ENCODE data around the gene PLLP. TPM values are rescaled to one million over a fixed set of nuclear protein-coding genes. Genes with fewer than 3 reads are reported as not detected.
A peak's percentile ranks its signal among the peaks of the same experiment; 100 is the strongest.

Gene PLLP
- total and polyA plus RNA-seq, 2 donors from 2014 or later = 64.4 to 83.8 TPM

DNA sequence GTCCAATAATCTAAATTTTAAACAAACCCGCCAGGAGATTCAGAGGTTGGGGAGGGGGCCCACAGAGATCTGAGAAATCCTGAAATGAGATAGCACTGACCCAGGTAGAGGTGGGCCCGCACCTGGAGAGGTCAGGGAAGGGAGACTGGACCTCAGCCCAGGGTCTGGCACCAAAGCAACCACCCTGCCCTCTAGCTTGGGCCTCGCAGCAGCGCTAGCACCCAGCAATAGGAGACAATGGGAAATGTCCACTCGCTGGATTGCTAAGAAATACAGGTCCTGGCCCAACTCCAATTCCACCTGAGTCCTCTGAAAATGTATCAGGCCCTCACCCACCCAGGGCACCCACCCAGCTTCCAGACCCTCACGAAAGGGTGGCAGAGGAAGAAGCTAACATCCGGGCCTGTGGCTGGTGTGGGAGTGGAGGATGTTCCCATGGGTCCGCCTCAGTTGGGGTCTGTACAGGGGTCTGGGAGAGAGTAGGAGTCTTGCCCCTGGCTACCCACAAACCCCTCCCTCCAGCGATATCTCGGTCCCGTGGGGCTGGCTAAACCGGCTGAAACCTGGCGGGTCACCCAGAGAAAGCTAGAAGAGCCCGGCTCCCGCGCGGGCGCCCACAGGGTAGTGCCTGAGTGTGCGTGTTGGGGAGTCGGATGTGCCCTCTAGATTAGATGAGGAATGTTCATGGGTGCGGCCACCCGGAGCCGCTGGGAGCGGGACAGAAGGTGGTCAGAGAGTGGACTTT, 1.1 kb downstream of the PLLP start:
- peak overlapping the region in 2 of 3 donors; percentile 29 to 81 for H3K9ac ChIP-seq (ENCODE audit: low read length in 3 of 3)
- peak overlapping the region; percentile 76 to 83 for H3K27ac ChIP-seq (ENCODE audit: low read depth in 2 of 2, low read length in 2 of 2)
- TF ChIP-seq, protein P1, sequence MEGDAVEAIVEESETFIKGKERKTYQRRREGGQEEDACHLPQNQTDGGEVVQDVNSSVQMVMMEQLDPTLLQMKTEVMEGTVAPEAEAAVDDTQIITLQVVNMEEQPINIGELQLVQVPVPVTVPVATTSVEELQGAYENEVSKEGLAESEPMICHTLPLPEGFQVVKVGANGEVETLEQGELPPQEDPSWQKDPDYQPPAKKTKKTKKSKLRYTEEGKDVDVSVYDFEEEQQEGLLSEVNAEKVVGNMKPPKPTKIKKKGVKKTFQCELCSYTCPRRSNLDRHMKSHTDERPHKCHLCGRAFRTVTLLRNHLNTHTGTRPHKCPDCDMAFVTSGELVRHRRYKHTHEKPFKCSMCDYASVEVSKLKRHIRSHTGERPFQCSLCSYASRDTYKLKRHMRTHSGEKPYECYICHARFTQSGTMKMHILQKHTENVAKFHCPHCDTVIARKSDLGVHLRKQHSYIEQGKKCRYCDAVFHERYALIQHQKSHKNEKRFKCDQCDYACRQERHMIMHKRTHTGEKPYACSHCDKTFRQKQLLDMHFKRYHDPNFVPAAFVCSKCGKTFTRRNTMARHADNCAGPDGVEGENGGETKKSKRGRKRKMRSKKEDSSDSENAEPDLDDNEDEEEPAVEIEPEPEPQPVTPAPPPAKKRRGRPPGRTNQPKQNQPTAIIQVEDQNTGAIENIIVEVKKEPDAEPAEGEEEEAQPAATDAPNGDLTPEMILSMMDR (IDR thresholded peaks at IDR 0.05; ENCODE audit: borderline replicate concordance, extremely low read depth, insufficient read depth) = no peak
- H3K27me3 ChIP-seq (ENCODE audit: control insufficient read depth, insufficient read depth, low read length) = no peaks in the 10 kb centered on the region
- peaks cover 0 to 6% (median 0%) of the 10 kb centered on the region in 3 donors for H3K4me1 ChIP-seq (ENCODE audit: control insufficient read depth in 2 of 3, insufficient read depth in 2 of 3, low read depth in 1 of 3, low read length in 3 of 3)
- no peak for FAIRE-seq
- intact Hi-C loops (cut with DNase I) = no loop called here
- H3K4me3 ChIP-seq (ENCODE audit: low read length in 3 of 3) = peak overlapping the region; percentile 21 to 73 (median 47)
- no peaks in the 10 kb centered on the region for H3K36me3 ChIP-seq (ENCODE audit: control insufficient read depth in 2 of 3, insufficient read depth in 3 of 3, low read length in 3 of 3)
- H3K9me3 ChIP-seq (ENCODE audit: control insufficient read depth in 2 of 3, insufficient read depth in 1 of 3, low read length in 3 of 3) = no peaks in the 10 kb centered on the region
- peak in 4 of 5 donors; percentile 28 to 84 (median 60) for DNase-seq

DNA sequence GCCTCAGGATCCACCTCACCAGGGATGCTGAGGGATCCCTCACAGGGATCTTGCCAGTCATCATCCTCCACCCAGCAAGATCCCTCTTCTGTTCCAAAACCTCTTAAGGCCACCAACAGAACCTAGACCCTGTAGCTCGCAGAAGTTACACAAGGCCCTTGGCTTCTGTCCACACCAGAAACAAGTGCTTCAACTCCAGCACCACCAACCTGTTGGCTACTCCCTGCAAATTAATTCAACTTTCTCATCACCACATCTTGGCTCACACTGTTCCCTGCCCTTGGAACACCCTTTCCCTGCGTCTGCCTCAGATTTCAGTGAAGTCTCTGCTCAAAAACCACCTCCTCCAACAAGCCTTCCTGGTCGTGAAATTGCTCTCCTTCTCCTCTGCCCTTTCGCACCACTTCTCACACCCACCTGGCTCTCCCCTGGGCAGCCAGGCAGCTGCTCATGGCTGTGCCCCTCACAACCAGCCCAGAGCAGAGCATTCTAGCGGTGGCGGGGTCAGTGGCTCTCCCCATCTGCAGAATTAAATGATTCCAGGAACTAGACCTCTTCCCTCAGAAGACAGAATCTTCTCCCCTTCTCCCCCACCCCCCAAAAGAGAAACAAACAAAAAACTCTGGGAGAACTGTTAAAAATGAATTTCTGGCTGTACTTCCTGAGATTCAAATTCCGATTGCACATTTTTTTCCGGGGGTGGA, 1.8 kb downstream of the PLLP start:
- Histone ChIP-seq H3K4me3 (ENCODE audit: low read length in 3 of 3) (peak overlapping the region in 2 of 3 donors; percentile 30 to 73), H3K36me3 (ENCODE audit: control insufficient read depth in 2 of 3, insufficient read depth in 3 of 3, low read length in 3 of 3) (no peaks in the 10 kb centered on the region), H3K9me3 (ENCODE audit: control insufficient read depth in 2 of 3, insufficient read depth in 1 of 3, low read length in 3 of 3) (no peaks in the 10 kb centered on the region), H3K9ac (ENCODE audit: low read length in 3 of 3) (peak overlapping the region in 1 of 3 donors; percentile 81), H3K27me3 (ENCODE audit: control insufficient read depth, insufficient read depth, low read length) (no peaks in the 10 kb centered on the region), H3K27ac (ENCODE audit: low read depth in 2 of 2, low read length in 2 of 2) (peak overlapping the region; percentile 2 to 76), H3K4me1 (ENCODE audit: control insufficient read depth in 2 of 3, insufficient read depth in 2 of 3, low read depth in 1 of 3, low read length in 3 of 3) (peaks cover 0 to 6% (median 0%) of the 10 kb centered on the region in 3 donors)
- intact Hi-C loops (cut with DNase I) = no loop called here
- TF ChIP-seq, protein P1 (IDR thresholded peaks at IDR 0.05; ENCODE audit: borderline replicate concordance, extremely low read depth, insufficient read depth) = no peak
- peak in 1 of 5 donors; percentile 37 for DNase-seq
- FAIRE-seq = no peak

DNA sequence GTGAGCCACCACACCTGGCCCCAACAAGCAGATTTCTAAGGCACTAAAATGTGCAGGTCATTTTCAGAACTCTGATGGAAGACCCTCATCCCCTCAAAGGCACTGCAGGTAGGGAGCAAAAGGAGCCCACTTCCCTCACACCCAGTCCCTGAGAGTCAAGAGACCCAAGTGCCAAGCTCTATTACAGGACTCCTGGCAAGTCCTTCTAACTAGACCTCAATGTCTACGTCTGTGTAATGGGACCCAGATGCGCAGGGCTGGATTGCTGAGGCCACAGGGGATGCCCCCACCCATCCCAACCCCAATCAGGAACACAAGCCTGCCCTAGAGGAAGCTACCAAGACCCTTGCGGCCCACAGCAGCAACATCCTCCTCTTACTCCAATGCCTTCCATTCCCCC, 2.7 kb downstream of the PLLP start:
- Histone ChIP-seq H3K4me3 (ENCODE audit: low read length in 3 of 3) (no peak overlapping the region), H3K9me3 (ENCODE audit: control insufficient read depth in 2 of 3, insufficient read depth in 1 of 3, low read length in 3 of 3) (no peaks in the 10 kb centered on the region), H3K27ac (ENCODE audit: low read depth in 2 of 2, low read length in 2 of 2) (no peak overlapping the region), H3K4me1 (ENCODE audit: control insufficient read depth in 2 of 3, insufficient read depth in 2 of 3, low read depth in 1 of 3, low read length in 3 of 3) (peaks cover 0 to 6% (median 3%) of the 10 kb centered on the region in 3 donors), H3K9ac (ENCODE audit: low read length in 3 of 3) (no peak overlapping the region), H3K27me3 (ENCODE audit: control insufficient read depth, insufficient read depth, low read length) (no peaks in the 10 kb centered on the region), H3K36me3 (ENCODE audit: control insufficient read depth in 2 of 3, insufficient read depth in 3 of 3, low read length in 3 of 3) (no peaks in the 10 kb centered on the region)
- TF ChIP-seq, protein P1 (IDR thresholded peaks at IDR 0.05; ENCODE audit: borderline replicate concordance, extremely low read depth, insufficient read depth) = no peak
- peak in 1 of 5 donors; percentile 26 for DNase-seq
- intact Hi-C loops (cut with DNase I) = no loop called here
- no peak for FAIRE-seq

Data from kidney (tissue), 14 donors.